Activated effector memory CD4-positive, alpha-beta T cell treated with Interleukin-2 at 50 U/mL for 16 hours (primary cell): Measurements from ENCODE around the gene ERMN.
"Not testable (repeated sequence)": the region's sequence is repeated elsewhere in the genome, so short reads cannot be mapped to it uniquely, and the experiment has no call there.

Experiments
- DNase-seq: peaks from one replicate; pipeline ENCODE4 v3.0.0-alpha.2; 2020

The ERMN gene

GRCh38 chr2:157325786-157326185, at the start of gene ERMN:
TSS of gene ERMN (minus strand) at chr2:157325824. CDS start at chr2:157325642, 182 bp downstream.
- no peak for DNase-seq

GRCh38 chr2:157375384-157375783, 49.8 kb upstream of the ERMN start:
- no peak for DNase-seq

GRCh38 chr2:157368508-157368907, 42.9 kb upstream of the ERMN start:
- not testable (repeated sequence) for DNase-seq

- DNase-seq = no peak
Measured at GRCh38 chr2:157367704-157368103, 42.1 kb upstream of the ERMN start.

GRCh38 chr2:157364257-157364974, 38.8 kb upstream of the ERMN start:
- no peak for DNase-seq

- no peak for DNase-seq
Measured at GRCh38 chr2:157363612-157364101, 38.0 kb upstream of the ERMN start.

GRCh38 chr2:157362627-157363026, 37.0 kb upstream of the ERMN start:
- DNase-seq = no peak

- no peak for DNase-seq
Measured at GRCh38 chr2:157361526-157361925, 35.9 kb upstream of the ERMN start.

- DNase-seq = no peak
Measured at GRCh38 chr2:157359628-157360027, 34.0 kb upstream of the ERMN start.

- no peak for DNase-seq
Measured at GRCh38 chr2:157355618-157356017, 30.0 kb upstream of the ERMN start.

- DNase-seq = no peak
Measured at GRCh38 chr2:157349949-157350515, 24.4 kb upstream of the ERMN start.

GRCh38 chr2:157348291-157348921, 22.8 kb upstream of the ERMN start:
- no peak for DNase-seq

GRCh38 chr2:157345647-157346389, 20.2 kb upstream of the ERMN start:
- DNase-seq = no peak

GRCh38 chr2:157341381-157341780, 15.8 kb upstream of the ERMN start:
- DNase-seq = not testable (repeated sequence)

GRCh38 chr2:157339965-157340655, 14.5 kb upstream of the ERMN start:
- no peak for DNase-seq

GRCh38 chr2:157337978-157338377, 12.4 kb upstream of the ERMN start:
- DNase-seq = no peak

- DNase-seq = no peak
Measured at GRCh38 chr2:157336137-157337010, 10.8 kb upstream of the ERMN start.

GRCh38 chr2:157334797-157335196, 9.2 kb upstream of the ERMN start:
- DNase-seq = no peak

- no peak for DNase-seq
Measured at GRCh38 chr2:157334335-157334734, 8.7 kb upstream of the ERMN start.

GRCh38 chr2:157333304-157334047, 7.9 kb upstream of the ERMN start:
- no peak for DNase-seq

- DNase-seq = no peak
Measured at GRCh38 chr2:157329524-157329923, 3.9 kb upstream of the ERMN start.
